ENCODE results near the gene TAPBP.
"Not testable (repeated sequence)": the region's sequence is repeated elsewhere in the genome, so short reads cannot be mapped to it uniquely, and the experiment has no call there.

TAPBP gene

GRCh38 chr6:33288921-33289783, 24.7 kb downstream of the TAPBP start, which contains the start of the genes PFDN6 and WDR46:
Gene PFDN6 (plus strand): TSS chr6:33289601. CDS start chr6:33289857, 256 bp downstream.
Gene WDR46 (minus strand): TSS chr6:33289239. CDS start chr6:33289170, 69 bp downstream.
- no peak for TF ChIP-seq CTCF (IDR thresholded peaks at IDR 0.05; ENCODE audit: insufficient read depth, low read length, poor library complexity, severe bottlenecking)
- peak; percentile 84 for DNase-seq (ENCODE audit: extremely low read depth, insufficient read length)
- Histone ChIP-seq H3K4me3 (replicated peaks; ENCODE audit: low read depth, low read length) (peak within 1 kb of the TSS; percentile 93), H3K27me3 (replicated peaks; ENCODE audit: control insufficient read depth, insufficient read depth, low read length) (no peaks in the 10 kb centered on the region), H3K36me3 (ENCODE audit: control insufficient read depth, insufficient read depth, low read length) (peaks cover 20% of the 10 kb centered on the region)

- DNase-seq (ENCODE audit: extremely low read depth, insufficient read length): no peak
- Histone ChIP-seq H3K36me3 (ENCODE audit: control insufficient read depth, insufficient read depth, low read length) (peaks cover 19% of the 10 kb centered on the region), H3K27me3 (replicated peaks; ENCODE audit: control insufficient read depth, insufficient read depth, low read length) (no peaks in the 10 kb centered on the region), H3K4me3 (replicated peaks; ENCODE audit: low read depth, low read length) (peak overlapping the region; percentile 93)
- TF ChIP-seq CTCF (IDR thresholded peaks at IDR 0.05; ENCODE audit: insufficient read depth, low read length, poor library complexity, severe bottlenecking): no peak
Measured at GRCh38 chr6:33288141-33288920, 25.5 kb downstream of the TAPBP start.

- DNase-seq (ENCODE audit: extremely low read depth, insufficient read length): no peak
- H3K27me3 ChIP-seq (replicated peaks; ENCODE audit: control insufficient read depth, insufficient read depth, low read length): no peaks in the 10 kb centered on the region
- H3K36me3 ChIP-seq (ENCODE audit: control insufficient read depth, insufficient read depth, low read length): peaks cover 16% of the 10 kb centered on the region
- no peak for TF ChIP-seq CTCF (IDR thresholded peaks at IDR 0.05; ENCODE audit: insufficient read depth, low read length, poor library complexity, severe bottlenecking)
- no peak overlapping the region for H3K4me3 ChIP-seq (replicated peaks; ENCODE audit: low read depth, low read length)
Measured at GRCh38 chr6:33286946-33287914, 26.6 kb downstream of the TAPBP start.

GRCh38 chr6:33285214-33285613, 28.7 kb downstream of the TAPBP start:
- H3K27me3 ChIP-seq (replicated peaks; ENCODE audit: control insufficient read depth, insufficient read depth, low read length); DNase-seq (ENCODE audit: extremely low read depth, insufficient read length); H3K4me3 ChIP-seq (replicated peaks; ENCODE audit: low read depth, low read length): not testable (repeated sequence)
- H3K36me3 ChIP-seq (ENCODE audit: control insufficient read depth, insufficient read depth, low read length): peaks cover 18% of the 10 kb centered on the region

- TF ChIP-seq CTCF (IDR thresholded peaks at IDR 0.05; ENCODE audit: insufficient read depth, low read length, poor library complexity, severe bottlenecking): no peak
- Histone ChIP-seq H3K27me3 (replicated peaks; ENCODE audit: control insufficient read depth, insufficient read depth, low read length) (no peaks in the 10 kb centered on the region), H3K36me3 (ENCODE audit: control insufficient read depth, insufficient read depth, low read length) (peaks cover 22% of the 10 kb centered on the region), H3K4me3 (replicated peaks; ENCODE audit: low read depth, low read length) (no peak overlapping the region)
- no peak for DNase-seq (ENCODE audit: extremely low read depth, insufficient read length)
Measured at GRCh38 chr6:33280539-33280938, 33.3 kb downstream of the TAPBP start.
